A673 (cell line): ENCODE data around the gene PARP14.

Experiments
- CTCF ChIP-seq: fragments of 300-800, 200-600 bp; sonication (generic); conservative IDR thresholded peaks from 2 replicates; pipeline ENCODE4 v1.5.1; 2017; ENCODE audit warnings: low read depth, mild to moderate bottlenecking, antibody characterized with exemption, low read length, moderate library complexity, mixed read lengths
- EZH2 ChIP-seq: fragments of 200-600 bp; sonication (generic); IDR thresholded peaks from 2 replicates; pipeline ENCODE4 v1.6.1; 2017; ENCODE audit warnings: borderline replicate concordance, low read depth, mild to moderate bottlenecking, mixed read lengths, antibody characterized with exemption, low read length; ENCODE audit not compliant: poor library complexity, severe bottlenecking

GRCh38 chr3:122714273-122714672 is 33.6 kb downstream of the PARP14 start:
- TF ChIP-seq CTCF (no peak), EZH2 (no peak)
